ENCODE measurements around the gene DSC1.
"Not testable (repeated sequence)": the region's sequence is repeated elsewhere in the genome, so short reads cannot be mapped to it uniquely, and the experiment has no call there.

DNA sequence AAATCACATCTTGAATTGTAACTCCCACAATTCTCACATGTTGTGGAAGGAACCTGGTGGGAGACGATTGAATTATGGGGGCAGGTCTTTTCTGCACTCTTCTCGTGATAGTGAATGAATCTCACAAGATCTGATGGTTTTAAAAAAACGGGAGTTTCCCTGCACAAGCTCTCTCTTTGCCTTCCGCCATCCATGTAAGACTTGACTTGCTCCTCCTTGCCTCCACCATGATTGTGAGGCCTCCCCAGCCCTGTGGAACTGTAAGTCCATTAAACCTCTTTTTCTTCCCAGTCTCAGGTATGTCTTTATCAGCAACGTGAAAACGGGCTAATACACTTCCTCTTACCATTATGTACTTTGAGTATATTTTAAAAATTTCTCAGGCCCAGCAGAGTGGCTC is 14.7 kb upstream of the DSC1 start:
- TF ChIP-seq MEF2A (IDR thresholded peaks at IDR 0.05; ENCODE audit: borderline replicate concordance, low read depth); GATA2 (CRISPR knock-in tag; IDR thresholded peaks at IDR 0.05): not testable (repeated sequence)
